CD4-positive, alpha-beta T cell treated with Interleukin-15 for 4 hours (primary cell): ENCODE results near the gene COQ8A.

ENCODE experiments used
- DNase-seq: peaks from one replicate; pipeline ENCODE4 v3.0.0-alpha.2; 2020; ENCODE audit warnings: low spot score

COQ8A gene

DNA sequence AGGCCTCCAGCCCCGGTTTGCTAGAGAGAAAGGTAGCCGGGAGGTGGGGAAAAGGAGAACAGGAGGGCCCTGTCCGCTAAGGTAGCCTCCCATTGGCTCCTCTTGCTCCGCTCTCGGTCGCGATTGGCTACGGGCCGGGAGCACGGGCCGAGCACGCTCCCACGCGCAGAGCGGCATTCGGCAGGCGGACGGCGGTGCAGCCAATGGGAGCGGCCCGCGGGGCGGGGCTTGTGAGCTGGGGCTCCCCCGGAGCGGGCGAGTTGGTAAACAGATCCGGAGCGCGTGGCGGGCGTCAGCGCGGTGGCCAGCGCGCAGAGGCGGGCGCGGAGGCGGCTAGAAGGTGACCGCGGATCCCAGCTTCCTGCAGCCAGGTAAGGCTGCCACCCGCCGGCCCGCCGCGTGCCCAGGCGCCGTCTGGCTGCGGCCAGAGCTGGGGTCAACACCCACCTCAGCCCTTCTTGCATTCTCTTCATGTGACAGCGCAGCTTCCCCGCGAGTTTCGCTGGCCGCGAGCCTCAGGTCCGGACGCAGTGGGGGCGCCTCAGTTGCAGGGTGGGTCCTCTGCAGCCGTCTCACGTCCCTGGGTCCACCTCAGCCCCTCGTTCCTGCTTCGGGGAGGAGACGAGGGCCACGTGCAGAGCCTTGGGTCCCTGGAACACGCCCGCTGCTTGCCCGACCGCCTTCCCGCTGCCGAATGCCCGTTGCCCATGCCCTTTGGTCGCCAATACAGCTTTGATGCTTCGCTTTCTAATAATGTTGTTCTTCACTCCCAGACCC, at the start of gene COQ8A:
Gene COQ8A, plus strand, starts transcription at position 266 of the 777 bp plus-strand sequence. CDS start 21,092 bp downstream, outside the sequence.
- DNase-seq, result peak; percentile 99

DNA sequence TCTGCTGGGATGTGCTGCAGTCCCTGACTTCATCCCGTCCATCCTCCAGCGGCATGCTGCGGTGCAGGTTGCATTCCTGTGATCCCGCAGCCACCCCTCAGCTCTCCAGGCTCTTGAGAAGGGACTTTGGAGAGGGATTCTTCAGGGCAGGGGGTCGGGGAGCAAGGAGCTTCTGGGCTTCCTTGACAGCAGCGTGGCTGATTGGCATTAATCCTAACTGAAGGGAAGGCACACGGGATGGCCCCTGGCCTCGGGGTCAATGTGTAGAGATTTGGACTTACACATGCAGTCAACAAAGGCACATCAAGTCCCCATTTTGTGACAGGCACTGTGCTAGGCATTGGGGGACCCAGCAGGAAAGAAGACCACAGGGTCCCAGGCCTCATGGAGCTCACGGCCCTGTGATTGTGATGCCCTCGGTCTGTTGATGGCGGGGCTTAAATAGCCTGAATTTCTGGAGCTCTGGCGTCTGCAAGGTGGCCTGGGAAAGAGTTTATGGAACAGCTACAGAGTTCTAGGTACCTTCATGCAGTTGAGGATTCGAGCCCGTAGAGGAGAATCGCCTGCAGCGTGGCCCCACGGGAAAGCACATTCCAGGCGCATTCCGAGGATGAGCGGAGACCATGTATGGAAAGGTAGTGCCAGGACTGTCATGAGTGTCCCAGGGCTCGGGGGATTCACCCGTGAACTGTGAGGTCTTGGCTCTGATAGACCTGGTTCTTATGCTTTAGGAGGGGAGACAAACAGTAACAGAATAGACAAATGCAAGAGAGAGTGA, 49.6 kb upstream of the COQ8A start:
- no peak for DNase-seq

DNA sequence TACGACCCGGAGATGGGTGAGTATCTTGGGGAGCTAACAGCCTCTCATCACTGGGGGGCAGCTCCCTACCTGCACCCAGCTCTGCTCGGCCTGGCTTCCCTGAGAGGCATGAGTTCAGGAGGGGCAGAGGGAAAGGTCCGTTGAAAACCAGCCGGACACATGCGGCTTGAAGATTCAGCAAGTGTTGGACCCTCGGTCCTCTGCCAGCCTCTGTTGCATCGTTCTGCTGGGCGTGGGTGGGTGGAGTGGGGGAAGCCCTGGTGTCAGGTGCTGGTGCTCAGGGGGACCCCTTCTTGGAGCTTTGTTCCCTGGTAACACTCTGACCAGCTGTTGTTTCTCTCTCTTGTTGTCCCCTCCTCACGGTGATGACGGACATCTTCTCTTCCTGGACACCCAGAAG, 48.7 kb upstream of the COQ8A start:
- no peak for DNase-seq

DNA sequence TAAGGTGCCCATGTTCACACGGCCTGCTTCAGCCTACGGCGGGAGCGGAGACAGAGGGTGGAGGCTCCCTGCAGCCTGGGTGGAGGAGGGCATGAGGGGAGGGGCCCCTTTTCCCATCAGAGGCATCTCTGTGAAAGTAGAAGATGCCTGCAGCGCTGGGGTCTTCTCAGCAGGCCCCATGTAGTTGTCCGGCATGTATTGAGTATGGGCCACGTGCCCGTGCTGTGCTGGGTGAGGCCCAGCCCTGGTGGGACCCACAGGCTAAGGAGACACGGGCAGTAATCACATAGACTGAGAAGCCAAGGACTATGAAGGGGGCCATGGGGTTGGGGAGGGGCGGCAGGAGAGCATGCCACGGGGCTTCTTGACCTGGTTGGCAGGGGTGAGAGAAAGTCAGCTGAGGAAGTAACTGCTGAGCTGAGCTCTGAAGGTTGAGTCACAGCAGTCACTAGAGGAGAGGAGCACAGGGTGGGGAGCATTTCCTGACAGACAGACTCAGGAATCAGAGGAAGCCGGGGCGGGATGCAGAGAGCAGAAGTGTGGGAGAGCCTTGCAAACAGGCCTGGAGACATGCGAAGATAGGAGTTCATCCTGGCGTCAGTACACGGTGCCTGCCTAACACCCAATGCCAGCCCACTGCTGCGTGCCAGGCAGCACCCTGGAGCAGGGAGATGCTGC, 48.1 kb upstream of the COQ8A start:
- DNase-seq, result no peak

DNA sequence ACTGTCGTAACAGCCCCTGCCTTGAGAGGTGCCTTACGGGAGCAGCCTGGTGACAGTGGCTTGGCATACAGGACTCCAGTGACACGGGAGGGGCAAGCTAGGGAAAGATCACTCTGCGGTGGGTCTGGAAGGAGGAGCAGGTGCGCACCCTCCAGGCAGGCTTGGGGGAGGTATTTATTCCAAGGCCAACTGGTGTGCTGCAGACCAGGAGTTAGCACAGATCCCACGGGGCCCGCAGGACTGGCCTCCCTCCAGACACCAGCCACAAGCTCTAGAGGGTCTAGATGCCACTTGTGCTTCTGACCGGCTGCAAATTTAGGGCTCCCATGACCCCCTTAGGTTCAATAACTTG, 47.6 kb upstream of the COQ8A start:
- no peak for DNase-seq

DNA sequence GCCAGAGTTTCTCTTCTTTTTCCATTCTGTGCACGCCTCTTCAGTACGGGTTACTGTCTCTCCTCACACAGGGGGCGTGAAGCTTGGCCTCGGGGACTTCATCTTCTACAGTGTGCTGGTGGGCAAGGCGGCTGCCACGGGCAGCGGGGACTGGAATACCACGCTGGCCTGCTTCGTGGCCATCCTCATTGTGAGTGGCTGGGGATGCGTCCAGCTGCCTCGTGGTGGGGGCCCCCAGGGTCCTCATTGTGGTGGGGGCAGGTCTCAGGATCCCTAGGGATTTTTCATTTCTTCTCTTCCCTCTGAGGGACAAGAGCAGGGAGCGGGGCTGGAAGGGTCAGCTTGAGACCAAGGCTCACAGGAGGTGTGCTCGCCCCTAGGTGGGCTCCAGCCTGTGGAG, 46.2 kb upstream of the COQ8A start:
- DNase-seq, result no peak

GRCh38 chr1:226894826-226895225, 45.3 kb upstream of the COQ8A start:
- no peak for DNase-seq

GRCh38 chr1:226895644-226896043, 44.5 kb upstream of the COQ8A start:
- DNase-seq, result no peak

GRCh38 chr1:226898246-226898645, 41.8 kb upstream of the COQ8A start:
- DNase-seq, result no peak

DNA sequence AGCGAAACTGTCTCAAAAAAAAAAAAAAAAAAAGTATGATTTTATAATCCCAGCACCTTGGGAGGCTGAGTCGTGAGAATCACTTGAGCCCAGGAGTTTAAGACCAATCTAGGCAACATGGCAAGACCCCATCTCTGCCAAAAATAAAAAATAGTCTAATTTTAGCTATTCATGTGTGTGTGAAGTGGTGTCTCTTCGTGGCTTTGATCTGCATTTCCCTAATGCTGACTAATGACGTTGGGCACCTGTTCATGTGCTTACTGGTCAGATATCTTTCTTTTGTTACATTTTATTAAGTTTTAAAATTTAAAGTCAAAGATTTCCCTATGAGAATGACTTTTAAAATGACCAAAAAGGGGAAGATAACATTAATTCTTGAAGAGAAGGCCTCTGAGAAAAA, 38.7 kb upstream of the COQ8A start:
- no peak for DNase-seq

DNA sequence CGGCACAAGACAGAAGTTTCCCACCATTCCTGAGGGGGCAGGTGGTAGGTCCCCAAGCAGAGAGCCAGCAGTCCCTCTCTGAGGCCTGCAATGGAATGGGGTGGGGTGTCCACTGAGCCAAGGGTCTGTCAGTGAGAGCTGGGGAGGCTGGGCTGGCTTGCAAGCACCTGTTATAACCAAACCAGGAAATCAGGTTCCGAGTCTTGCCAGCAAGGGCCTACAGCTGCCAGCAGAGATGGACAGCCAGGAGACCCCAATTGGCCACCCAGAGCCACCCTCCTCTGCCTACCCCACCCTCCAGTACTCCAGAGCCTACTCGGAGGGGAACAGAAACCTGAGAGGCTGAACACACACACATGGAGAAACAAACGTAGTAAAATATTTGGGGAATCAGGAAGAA, 37.5 kb upstream of the COQ8A start:
- no peak for DNase-seq

GRCh38 chr1:226903819-226904716, 36.0 kb upstream of the COQ8A start:
- no peak for DNase-seq

DNA sequence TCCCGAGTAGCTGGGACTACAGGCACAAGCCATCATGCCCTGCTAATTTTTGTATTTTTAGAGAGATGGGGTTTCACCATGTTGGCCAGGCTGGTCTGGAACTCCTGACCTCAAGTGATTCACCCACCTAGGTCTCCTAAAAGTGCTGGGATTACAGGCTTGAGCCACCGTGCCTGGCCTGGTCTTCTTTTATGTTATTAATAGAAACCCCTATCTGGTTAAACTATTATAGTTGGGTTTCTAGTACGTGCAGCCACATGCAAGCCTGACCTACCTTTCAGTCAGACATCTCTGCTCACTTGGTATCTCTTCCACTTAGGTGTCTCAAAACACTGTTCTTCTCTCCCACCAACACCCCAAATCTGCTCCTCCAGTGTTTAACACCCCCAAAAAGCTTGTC, 35.3 kb upstream of the COQ8A start:
- DNase-seq, result no peak

DNA sequence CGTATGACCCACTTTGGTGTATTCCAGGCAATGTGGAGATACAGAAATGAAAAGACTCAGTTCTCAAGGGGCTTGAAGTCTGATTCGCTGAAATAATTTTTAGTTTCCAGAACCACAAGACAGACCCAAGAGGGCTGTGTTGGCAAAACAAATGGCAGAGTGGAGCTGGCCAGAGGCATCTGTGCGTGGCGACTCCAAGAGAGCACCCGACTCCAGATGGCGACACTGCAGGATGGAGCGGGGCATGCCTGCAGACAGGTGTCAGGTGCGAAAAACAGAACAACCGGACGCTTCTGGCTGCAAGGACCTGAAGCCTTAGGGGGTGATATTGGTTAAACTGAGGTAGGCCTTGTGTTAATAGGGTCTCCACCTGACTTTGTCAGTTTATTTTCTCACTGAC, 31.7 kb upstream of the COQ8A start:
- DNase-seq, result no peak

GRCh38 chr1:226908913-226909312, 31.2 kb upstream of the COQ8A start:
- DNase-seq, result no peak

DNA sequence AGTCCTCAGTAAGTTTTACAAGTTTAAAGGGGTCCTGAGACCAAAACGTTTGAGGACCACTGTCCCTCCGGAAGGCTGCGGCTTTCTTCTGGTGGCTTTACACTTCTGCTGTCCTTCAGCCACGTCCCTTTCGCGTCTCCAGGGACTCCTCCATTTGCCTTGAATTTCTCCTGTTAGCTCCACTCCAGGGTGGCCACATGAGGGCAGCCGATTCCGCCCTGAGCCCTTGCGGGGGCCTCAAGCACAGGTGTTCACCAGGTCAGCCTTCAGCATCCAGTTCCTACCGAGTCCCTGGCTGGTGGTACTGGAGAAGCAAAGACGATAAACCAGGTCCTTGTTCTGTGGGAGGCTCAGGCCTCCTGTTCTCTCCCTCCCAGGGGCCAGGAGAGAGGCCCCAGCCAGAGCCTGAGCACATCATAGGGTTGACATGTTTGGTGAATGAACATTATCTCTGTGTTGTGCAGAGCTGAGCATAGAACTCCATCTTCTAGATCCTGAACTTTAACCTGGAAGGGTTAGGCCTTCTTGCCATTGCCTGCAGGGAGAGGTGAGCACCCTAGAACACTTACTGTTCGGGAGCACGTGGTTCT, 27.4 kb upstream of the COQ8A start:
- peak; percentile 31 for DNase-seq

DNA sequence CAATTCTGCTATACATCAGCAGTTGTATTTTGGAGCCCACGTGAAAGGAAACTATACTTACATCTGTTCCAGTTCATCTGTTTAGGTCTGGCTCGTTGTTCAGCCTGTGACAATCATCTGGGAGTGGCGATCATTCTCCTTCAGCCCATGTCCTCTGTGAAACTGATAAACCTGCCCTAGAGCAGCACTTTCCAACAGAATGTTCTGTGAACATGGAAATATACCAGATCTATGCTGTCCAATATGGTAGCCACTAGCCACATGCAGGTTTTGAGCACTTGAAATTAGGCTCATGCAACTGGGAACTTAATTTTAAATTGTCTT, 24.5 kb upstream of the COQ8A start:
- DNase-seq, result no peak

DNA sequence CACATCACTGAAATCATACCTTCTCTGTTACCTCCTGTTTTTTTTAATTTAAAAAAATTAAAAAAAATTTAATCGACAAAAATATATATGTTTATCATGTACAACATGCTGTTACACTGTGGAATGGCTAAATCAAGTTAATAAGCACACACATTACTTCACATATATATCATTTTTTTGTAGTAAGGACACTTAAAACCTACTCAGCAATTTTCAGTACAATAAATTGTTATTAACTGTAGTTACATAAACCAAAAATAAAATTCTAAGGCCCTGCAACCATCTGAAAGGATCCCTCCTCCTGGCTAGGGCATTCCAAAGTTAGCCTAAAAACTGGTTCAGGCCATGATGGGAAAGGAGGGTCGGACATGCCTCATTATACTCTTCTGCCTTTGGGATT, 23.6 kb upstream of the COQ8A start:
- DNase-seq, result no peak

DNA sequence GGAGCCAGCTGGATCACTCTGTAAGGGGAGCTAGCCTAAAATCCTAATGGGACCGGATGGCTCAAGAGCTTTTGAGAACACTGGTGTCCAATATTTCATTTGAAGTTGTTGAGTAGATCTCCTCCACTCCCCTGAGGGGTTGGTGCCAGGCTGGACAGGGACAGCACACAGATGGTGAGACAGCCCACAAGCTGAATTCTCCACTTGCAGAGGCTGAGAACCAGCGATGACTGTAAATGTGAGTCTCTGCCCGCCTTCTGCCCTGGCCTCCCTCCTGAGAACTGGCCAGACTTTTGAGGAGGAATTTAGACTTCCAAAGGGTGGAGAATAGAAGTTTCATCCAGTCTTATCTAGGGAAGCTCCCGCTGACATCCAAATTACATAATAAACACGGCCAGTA, 20.5 kb upstream of the COQ8A start:
- DNase-seq, result no peak

GRCh38 chr1:226919995-226920394, 20.1 kb upstream of the COQ8A start:
- no peak for DNase-seq

DNA sequence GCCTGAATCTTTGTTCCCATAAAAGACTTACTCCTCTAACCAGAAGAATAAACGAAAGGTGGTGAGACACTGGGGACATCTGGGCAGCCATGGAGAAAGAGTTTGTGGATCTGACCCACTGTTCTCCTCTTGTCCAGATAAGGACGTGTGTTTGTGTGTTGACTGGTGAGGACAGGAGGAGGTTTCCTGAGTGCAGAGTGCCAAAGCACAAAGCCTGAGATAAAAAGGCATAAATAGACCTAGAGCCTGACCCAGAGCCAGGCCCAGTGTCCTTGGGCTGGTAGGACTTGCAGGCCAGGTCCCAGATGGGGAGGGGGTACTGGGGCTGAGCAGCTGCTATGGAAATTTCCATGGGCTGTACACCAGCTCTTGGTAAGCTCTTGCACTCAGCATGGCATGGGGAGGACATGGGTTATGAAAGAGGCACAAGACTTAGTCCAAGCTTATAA, 19.6 kb upstream of the COQ8A start:
- no peak for DNase-seq

- no peak for DNase-seq
Measured at GRCh38 chr1:226921504-226921903, 18.6 kb upstream of the COQ8A start.
